Renal cortex interstitium (tissue), 11 donors: ENCODE data around the gene DENND1A. TPM values are rescaled to one million over a fixed set of nuclear protein-coding genes. Genes with fewer than 3 reads are reported as not detected.
A peak's percentile ranks its signal among the peaks of the same experiment; 100 is the strongest.

Experiments
- DNase-seq, 11 donors: peaks; one replicate each; pipeline ENCODE4 v3.0.0-alpha.2; 2013; ENCODE audit warnings: low read depth in 9 of 11, low spot score in 4 of 11; ENCODE audit errors: extremely low read depth in 1 of 11
- polyA plus RNA-seq, 3 donors: library from polyadenylated mRNA; unstranded; fragments of 120-200 nt; gene quantifications; one replicate each; pipeline ENCODE4 v1.2.1, GENCODE V29; 2013; ENCODE audit not compliant: insufficient read length in 3 of 3

The DENND1A gene
- polyA plus RNA-seq, 3 donors = 21.9 to 24.4 (median 22.3) TPM

DNA sequence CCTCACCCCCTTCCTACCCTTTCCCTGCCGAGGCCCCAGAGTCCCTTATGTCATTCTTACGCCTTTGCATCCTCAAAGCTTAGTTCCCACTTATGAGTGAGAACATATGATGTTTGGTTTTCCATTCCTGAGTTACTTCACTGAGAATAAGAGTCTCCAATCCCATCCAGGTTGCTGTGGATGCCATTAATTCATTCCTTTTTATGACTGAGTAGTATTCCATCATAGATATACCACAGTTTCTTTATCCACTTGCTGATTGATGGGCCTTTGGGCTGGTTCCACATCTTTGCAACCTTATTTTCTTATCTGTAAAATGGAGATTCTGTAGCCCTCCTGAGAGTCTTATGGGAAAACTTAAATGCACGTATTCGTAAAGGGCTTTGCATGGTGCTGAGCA, 537.1 kb downstream of the DENND1A start:
- DNase-seq = no peak

DNA sequence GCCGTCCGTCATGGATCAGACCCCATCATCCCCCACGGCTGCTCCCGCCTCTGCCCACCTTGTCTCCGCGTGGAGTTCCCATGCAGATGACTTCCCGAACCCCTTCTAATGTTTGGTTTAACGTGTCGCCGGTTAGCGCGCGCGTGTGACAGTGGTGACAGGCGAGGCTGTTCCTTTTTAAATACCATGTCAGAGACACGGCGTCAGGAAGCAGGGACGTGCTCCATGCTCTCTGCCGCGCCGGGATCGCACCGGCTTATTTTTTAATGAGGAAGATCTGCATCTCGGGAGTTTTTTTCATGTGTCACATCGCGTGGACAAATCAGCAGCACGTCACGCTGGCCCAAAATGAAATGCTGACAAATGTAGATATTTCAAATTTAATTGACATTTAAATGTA, 538.0 kb downstream of the DENND1A start:
- no peak for DNase-seq

DNA sequence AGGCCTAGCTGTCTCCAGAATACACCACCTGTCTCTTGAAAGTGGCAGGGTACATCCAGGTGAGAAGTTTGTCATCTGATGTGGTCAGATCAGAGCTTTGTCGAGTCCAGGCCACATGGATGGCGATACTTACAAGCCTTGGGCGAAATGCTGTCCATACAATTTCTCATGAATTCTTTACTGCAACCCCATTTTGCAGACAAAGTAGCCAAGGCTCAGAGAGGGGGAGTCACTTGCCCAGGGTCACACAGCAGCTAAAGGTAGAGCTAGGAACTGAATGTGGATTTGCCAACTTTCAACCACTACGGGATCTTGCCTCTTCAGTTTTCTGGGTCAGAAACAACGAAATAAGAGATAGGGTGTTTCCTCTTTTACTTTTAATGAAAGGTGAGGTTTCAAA, 538.7 kb downstream of the DENND1A start:
- no peak for DNase-seq

- no peak for DNase-seq
Observed at GRCh38 chr9:123390337-123391135, 539.4 kb downstream of the DENND1A start.

DNA sequence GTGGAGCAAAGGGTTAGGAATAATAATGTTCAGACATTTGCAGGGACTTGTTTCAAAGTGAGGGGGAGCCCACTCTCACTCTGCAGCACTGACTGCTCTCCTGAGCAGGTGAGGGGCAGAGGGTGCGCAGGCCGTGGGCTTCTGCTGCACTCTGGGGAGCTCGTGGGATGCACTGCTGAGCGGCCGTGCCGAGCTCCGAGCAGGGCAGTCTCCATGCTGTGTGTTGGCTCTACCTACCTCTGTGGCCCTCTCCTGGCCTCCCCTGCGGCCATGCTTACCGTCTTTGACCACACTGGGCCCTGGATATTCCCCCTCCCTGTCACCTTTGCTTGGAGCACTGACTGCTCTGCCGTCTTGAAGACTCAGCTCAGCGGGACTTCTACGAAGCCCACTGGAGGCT, 540.2 kb downstream of the DENND1A start:
- DNase-seq = no peak

DNA sequence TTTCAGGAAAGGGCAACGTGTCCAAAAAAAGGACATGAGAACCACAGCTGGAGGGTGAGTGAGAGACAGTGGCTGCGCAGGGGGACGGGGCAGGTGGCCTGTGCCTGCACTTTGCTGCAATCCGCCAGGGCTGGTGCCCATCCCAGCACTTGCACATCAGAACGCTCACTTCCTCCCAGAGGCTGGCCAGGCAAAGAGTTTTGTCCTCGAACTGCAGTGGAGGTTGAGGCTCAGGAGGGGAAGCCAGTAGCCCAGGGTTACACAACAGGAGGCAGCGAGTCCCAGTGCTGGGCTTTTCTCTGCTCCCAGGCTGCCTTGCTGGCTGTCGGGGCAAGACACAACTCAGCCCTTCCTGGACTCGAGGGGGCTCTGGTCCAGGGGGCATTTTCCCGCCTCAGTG, 540.9 kb downstream of the DENND1A start:
- no peak for DNase-seq

DNA sequence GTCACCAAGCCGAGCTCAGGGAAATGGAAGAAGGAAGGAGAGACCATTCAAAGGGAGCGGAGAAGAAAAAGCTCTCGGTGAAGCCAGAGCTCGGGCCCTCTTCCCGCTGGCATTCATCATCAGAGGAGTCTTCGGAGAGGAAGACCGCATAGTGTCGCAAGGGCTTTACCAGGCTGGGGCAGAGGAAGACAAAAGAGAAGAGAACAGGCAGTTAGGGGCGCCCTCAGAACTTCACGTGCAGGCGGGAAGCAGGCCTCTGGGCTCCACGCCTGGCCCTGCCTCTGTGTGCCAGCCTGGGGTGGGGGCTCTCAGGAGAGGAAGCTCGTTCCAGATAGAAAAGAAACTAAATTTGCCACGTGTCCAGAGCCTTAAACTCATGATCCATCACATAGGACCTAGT, 542.2 kb downstream of the DENND1A start:
- no peak for DNase-seq

DNA sequence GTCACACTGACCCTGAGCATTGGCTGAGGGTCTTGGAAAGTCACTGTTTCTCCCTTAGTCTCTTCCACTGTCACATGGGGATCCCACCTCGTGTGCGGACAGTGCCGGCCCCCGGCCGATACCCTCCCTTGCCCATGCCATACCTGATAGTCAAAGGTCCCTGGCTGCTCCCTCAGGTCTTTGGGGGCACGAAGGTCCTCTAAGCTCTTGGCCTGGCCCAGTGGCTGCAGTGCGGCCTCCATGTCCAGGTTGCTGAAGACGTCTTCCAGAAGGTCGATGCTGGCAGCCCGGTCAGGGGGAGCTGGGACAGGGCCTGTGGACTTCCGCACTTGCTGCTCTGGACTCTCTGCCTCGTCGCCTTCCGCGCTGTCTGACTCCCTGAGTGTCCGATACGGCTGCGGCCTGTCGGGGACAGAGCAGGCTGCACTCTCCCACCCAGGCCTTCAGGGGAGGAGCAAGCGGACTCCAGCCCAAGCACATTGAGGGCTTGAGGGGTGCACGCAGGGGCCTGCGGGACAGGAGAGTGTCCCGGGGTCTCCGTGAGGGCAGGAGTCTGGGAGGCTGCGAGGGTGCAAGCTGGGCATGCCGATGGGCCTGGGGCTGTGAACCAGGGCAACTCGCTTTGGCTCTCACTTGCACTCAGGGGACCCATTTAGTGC, 546.3 kb downstream of the DENND1A start:
- no peak for DNase-seq

DNA sequence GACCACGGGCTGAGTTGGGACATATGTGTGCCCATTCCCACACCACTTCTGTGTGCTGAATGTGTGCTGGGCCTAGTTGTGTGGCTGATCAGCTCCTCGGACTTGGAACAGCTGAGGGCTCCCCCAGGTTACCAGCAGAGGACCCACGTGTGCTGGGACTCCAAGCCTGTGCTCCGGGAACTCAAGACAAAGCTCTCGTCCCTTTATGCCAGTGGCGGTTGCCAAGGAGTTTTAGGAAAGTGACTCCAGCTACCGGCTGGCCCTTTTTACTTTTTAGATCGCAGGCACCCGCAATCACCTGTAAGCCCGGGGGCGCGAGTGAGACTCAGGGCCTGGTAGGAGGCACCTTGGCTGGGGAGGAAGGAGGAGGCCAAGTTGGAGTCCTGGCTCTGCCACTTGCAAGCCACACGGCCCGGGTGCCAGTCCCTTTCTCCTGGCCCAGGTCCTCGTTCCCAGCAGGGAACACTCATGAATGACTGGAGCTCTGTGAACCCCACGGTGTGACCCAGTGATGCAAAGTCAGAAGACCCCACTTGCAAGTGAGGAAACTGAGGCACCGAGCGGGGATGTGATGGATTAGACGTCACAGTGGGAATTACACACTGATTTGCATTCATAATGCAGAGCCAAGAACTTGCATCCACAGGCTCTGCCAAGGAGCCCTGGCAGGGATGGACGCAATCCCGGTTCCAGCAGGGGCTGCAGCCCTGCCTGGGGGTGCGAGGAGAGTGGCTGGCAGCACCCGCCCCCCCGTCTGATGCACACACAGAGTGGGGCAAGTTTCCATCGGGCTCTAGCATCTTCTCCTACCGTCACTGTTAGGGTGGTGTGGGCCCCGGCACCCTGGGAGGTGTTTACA, 547.0 kb downstream of the DENND1A start:
- no peak for DNase-seq

DNA sequence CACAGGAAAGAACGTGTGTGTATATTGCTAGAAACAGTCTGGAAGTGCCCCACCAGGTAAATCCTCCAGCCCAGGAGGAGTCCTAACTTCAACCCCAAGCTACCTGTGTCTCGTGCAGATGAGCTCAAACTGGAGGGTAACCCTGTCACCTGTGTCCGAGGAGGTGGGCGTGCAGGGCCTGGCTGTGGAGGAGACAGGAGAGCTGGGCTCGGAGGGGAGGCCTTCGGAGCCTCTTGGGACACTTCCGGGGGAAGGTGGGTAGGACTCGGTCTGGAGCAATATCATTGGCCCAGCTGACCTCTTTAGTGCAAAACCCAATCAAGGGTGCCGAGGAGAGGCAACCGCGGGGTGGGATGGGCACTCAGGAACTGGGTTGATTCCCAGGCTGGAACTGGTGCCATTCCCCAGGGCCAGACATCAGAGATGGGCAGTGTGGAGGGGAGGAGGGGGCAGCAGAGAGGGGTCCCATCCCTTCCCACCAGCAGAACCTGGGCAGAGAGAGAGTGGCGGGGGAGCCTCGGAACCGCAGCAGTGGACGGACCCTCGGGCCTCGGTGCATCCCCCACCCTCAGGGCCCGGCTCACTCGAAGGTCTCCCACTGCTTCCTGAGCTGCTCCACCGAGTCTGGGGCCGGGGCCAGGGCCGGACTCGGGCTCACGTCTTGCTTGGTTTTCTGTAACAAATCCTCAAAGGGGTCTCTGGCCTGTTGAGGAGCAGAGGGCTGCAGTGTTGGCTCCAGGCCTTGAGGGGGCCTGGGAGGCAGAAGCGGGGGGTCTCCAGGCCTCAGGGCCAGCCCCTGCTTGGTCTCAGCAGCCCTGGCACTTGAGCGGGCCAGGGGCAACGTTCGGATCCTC, 548.8 kb downstream of the DENND1A start:
- DNase-seq = no peak

GRCh38 chr9:123378956-123379660, 550.8 kb downstream of the DENND1A start:
- DNase-seq = no peak

- DNase-seq = no peak
Observed at GRCh38 chr9:123378025-123378424, 551.9 kb downstream of the DENND1A start.

- DNase-seq = no peak
Observed at GRCh38 chr9:123377211-123377971, 552.5 kb downstream of the DENND1A start.

DNA sequence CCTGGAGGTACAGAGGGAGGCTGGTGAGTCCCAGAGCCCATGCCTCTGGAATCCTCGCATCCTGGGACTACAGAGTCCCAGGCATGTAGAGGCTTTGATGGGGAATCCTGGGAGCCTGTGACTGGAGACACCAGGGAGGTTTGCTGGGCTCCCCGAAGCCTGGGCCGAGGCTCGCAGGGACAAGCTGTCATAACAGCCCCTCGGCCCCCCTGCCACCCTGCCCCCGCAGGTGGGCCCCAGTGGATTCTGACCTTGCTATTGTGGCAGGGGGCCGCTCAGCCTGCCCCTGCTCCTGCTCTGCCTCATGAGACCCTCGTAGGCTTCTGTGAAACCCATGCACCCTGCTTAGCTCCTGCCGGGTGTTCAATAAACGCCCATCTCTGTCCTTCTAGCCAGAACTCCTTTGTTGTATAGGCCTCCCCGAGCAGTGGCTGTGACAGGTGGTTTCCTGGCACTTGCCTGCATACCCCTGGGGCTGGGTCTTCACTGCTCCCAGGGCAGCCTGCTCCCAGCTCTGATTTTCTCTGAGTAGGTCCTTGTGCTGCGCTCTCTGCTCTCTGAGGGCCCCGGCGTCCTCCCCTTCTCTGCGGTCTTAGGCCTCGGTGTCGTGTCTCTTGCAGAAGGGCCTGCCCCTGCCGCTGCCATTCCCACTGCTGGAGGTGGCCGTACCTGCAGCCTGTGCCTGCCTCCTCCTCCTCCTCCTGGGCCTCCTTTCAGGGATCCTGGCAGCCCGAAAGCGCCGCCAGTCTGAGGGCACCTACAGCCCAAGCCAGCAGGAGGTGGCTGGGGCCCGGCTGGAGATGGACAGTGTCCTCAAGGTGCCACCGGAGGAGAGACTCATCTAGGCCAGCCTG, 553.5 kb downstream of the DENND1A start:
- DNase-seq = no peak

DNA sequence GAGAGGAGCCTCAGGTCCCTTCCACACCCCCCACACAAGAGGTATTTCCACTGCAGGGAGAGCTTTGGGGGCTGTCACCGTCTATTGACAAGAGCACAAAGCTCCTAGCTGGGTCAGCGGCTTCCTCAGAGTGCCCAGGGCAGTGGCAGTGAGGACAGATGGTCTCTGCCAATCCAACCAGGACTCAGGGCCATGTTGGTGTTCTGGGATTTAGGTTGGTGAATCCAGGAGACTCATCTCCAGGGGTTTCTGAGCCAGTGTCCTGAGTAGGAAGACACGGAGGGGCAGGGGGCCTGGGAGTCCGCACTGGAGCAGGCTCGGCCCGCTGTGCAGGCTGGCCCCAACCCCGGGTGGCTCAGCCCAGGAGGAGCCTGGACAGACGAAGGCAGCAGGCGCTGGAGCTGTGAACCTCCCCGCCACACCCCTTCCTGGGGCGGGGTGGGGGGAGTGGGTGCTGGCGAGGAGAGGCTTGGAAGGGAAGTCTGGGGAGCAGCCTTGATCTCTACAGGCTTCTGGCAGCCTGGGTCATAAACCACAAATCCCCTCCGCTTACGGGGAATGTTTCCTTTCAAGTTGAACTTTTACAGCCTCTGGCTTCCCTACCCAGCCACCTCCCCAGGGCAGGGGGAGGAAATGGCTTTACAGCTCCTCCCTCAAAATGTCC, 554.3 kb downstream of the DENND1A start:
- DNase-seq = peak in 5 of 11 donors; percentile 58 to 76 (median 72)

DNA sequence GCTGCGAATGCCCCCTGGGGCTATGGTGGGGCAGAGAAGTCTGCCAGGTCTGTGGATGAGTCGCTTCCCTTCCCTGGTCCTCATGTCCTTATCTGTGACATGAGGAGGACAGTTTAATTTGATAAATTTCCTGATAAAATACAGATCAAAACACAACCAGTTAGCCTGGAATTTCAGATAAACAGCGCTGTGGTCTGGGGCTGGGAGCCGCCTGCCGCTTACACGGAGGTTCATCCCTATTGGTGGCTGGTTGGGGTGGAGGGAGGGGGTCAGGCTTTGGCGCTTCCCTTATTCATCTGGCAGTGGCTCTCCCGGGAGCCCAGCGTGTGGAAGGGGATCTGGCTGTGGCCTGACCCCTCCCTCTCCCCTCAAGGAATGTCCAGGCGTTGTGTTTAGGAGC, 556.0 kb downstream of the DENND1A start:
- DNase-seq = no peak
